HEK293T (cell line): ENCODE data around the gene DYNC1LI1.

Experiments used
- CTCF ChIA-PET: fragments of 350-600 bp; formaldehyde crosslinking; extraction: SDS; loops from one replicate; lab custom pipeline; 2021; ENCODE audit warnings: antibody characterized with exemption, inconsistent platforms; lab: Yijun Ruan, JAX
- POLR2A ChIA-PET: fragments of 350-600 bp; formaldehyde crosslinking; extraction: SDS; loops from one replicate; lab custom pipeline; 2020; ENCODE audit warnings: antibody characterized with exemption, inconsistent platforms; lab: Yijun Ruan, JAX
- DNase-seq: peaks from one replicate; pipeline ENCODE4 v3.0.0; 2012; ENCODE audit warnings: mixed read lengths; ENCODE audit errors: extremely low spot score
- ARNT ChIP-seq: fragments of 450-650 bp; IDR thresholded peaks from 2 replicates; pipeline ENCODE4 v1.6.1; 2017; ENCODE audit warnings: mild to moderate bottlenecking
- BHLHE40 ChIP-seq: fragments of 450-650 bp; IDR thresholded peaks from 2 replicates; pipeline ENCODE4 v1.6.1; 2016; ENCODE audit warnings: mild to moderate bottlenecking, moderate library complexity, borderline replicate concordance
- CTBP1 ChIP-seq: fragments of 450-650 bp; IDR thresholded peaks from 2 replicates; pipeline ENCODE4 v1.6.1; 2016; ENCODE audit warnings: borderline replicate concordance
- ELF4 ChIP-seq: fragments of 450-650 bp; IDR thresholded peaks from 2 replicates; pipeline ENCODE4 v1.6.1; 2017; ENCODE audit warnings: antibody characterized with exemption
- FOXA1 ChIP-seq: fragments of 450-650 bp; IDR thresholded peaks from 2 replicates; pipeline ENCODE4 v1.6.1; 2016; ENCODE audit warnings: mild to moderate bottlenecking
- FOXK2 ChIP-seq: fragments of 450-650 bp; IDR thresholded peaks from 2 replicates; pipeline ENCODE4 v1.6.1; 2016; ENCODE audit warnings: mild to moderate bottlenecking
- FOXM1 ChIP-seq: fragments of 450-650 bp; IDR thresholded peaks from 2 replicates; pipeline ENCODE4 v1.6.1; 2017; ENCODE audit warnings: mild to moderate bottlenecking, borderline replicate concordance
- HDGF ChIP-seq: fragments of 450-650 bp; IDR thresholded peaks from 2 replicates; pipeline ENCODE4 v1.6.1; 2017; ENCODE audit warnings: antibody characterized with exemption, borderline replicate concordance
- L3MBTL2 ChIP-seq: fragments of 450-650 bp; conservative IDR thresholded peaks from 2 replicates; pipeline ENCODE4 v1.6.1; 2016; ENCODE audit warnings: mild to moderate bottlenecking
- LEF1 ChIP-seq: fragments of 450-650 bp; IDR thresholded peaks from 2 replicates; pipeline ENCODE4 v1.6.1; 2017; ENCODE audit warnings: mild to moderate bottlenecking, borderline replicate concordance
- NFRKB ChIP-seq: fragments of 450-650 bp; IDR thresholded peaks from 2 replicates; pipeline ENCODE4 v1.6.1; 2016; ENCODE audit warnings: mild to moderate bottlenecking, moderate library complexity
- SP1 ChIP-seq: fragments of 450-650 bp; IDR thresholded peaks from 2 replicates; pipeline ENCODE4 v1.6.1; 2017
- SUZ12 ChIP-seq: fragments of 450-650 bp; IDR thresholded peaks from 2 replicates; pipeline ENCODE4 v1.6.1; 2016; ENCODE audit warnings: mild to moderate bottlenecking
- TARDBP ChIP-seq: fragments of 450-650 bp; IDR thresholded peaks from 2 replicates; pipeline ENCODE4 v1.6.1; 2016
- ZNF384 ChIP-seq: fragments of 450-650 bp; IDR thresholded peaks from 2 replicates; pipeline ENCODE4 v1.6.1; 2016
- TF ChIP-seq, protein P1 (sequence below): fragments of 450-650 bp; IDR thresholded peaks from 2 replicates; pipeline ENCODE4 v1.6.1; 2016

DYNC1LI1 gene

DNA sequence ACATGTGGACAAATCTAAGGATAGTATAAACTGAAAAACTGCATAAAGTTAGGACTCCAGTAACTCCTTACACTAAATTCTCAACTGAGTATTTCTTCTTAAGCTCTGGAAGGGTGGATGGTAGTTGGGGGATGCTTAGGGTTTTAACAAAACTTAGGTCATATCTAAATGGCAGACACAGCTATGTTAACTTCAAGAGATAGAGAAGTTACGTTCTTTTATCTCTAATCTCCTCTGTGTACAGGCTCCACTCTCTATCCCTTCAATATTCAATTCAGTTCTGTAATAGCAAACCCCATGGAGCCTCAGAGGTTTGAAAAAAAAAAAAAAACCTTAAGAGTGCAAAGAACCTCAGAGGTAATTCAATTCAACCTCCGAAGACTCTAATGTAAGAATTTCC, 71.1 kb downstream of the DYNC1LI1 start:
- ChIA-PET POLR2A (no interaction called here), CTCF (interaction anchor here (0.7 to 1.3 kb wide), 3 partner anchors 16 to 39 kb away, joined by 3 read pairs; no protein-coding TSS in a partner anchor)
- no peak for TF ChIP-seq HDGF
- TF ChIP-seq TARDBP: no peak
- no peak for TF ChIP-seq ZNF384
- no peak for TF ChIP-seq L3MBTL2
- no peak for TF ChIP-seq LEF1
- no peak for TF ChIP-seq ELF4
- TF ChIP-seq, protein P1, sequence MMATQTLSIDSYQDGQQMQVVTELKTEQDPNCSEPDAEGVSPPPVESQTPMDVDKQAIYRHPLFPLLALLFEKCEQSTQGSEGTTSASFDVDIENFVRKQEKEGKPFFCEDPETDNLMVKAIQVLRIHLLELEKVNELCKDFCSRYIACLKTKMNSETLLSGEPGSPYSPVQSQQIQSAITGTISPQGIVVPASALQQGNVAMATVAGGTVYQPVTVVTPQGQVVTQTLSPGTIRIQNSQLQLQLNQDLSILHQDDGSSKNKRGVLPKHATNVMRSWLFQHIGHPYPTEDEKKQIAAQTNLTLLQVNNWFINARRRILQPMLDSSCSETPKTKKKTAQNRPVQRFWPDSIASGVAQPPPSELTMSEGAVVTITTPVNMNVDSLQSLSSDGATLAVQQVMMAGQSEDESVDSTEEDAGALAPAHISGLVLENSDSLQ: no peak
- no peak for TF ChIP-seq FOXA1
- TF ChIP-seq BHLHE40: no peak
- no peak for TF ChIP-seq NFRKB
- no peak for TF ChIP-seq SP1
- TF ChIP-seq FOXK2: no peak
- no peak for TF ChIP-seq ARNT
- no peak for TF ChIP-seq SUZ12
- TF ChIP-seq FOXM1: no peak
- no peak for TF ChIP-seq CTBP1
- no peak for DNase-seq

DNA sequence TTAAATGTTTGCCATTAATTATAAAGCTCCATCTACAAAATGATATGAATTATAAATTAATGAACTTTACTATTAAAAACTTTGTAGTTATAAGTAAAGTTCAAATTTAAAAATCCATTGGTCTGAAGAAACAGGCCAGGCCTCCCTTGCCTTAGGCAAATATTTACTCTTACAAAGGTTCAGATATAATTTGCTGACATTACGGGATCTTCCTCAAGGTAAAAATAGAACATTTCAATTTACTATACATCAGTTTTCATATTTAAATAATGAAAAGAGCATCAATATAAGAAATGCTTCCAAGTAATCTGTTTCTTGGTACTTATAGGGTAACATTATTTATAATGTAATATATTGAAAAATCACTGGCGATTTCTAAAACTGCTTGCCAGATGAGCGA, 71.7 kb downstream of the DYNC1LI1 start:
- TF ChIP-seq LEF1 (no peak), ZNF384 (no peak), CTBP1 (no peak)
- no peak for DNase-seq
- ChIA-PET POLR2A (no interaction called here), CTCF (interaction anchor here (0.7 to 1.3 kb wide), 3 partner anchors 15 to 38 kb away, joined by 3 read pairs; no protein-coding TSS in a partner anchor)

DNA sequence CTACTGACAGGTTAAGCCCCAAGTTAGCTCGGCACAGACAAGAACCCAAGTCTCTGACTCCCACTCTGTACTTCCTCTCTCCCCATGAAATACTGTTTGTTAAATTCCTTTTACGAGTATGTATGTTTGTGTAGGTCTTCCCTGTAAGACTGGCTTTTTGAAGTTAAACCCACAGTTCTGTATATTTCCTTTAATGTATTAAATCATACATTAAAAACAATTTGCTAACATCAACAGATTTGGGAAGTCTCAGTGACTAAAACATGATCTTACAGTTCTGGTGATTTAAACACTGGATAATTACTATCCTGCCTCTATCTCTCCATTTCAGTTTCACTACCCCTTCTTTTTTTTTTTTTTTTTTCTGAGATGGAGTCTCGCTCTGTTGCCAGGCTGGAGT, 72.4 kb downstream of the DYNC1LI1 start:
- TF ChIP-seq TARDBP (no peak), ZNF384 (peak; percentile 61; the same call in 1 of the 2 replicates)
- ChIA-PET POLR2A (no interaction called here), CTCF (interaction anchor here (0.6 to 1.3 kb wide), 4 partner anchors 31 to 929 kb away, joined by 3 to 8 read pairs (median 3); no protein-coding TSS in a partner anchor)
- no peak for DNase-seq

DNA sequence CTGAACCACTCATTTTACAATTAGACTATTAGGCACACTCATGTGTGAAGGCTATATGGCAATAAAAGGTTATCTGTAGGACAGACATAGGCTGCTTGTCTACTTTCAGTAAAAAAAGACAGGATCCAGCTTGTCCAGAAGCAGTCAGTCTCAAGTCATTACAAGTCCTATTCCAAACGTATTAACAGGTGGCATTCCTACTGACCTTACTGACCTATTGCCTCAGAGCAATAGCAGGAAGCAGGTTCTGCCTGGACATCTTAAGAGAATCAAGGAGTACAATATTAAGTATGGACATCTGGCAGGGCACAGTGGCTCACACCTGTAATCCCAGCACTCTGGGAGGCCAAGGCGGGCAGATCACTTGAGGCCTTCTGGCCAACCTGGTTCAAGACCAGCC, 75.0 kb downstream of the DYNC1LI1 start:
- no peak for TF ChIP-seq ELF4
- no peak for TF ChIP-seq ZNF384
- TF ChIP-seq, protein P1: no peak
- no peak for TF ChIP-seq ARNT
- no peak for TF ChIP-seq NFRKB
- no peak for TF ChIP-seq FOXA1
- TF ChIP-seq BHLHE40: no peak
- no peak for TF ChIP-seq FOXM1
- no peak for TF ChIP-seq FOXK2
- TF ChIP-seq CTBP1: no peak
- no peak for TF ChIP-seq LEF1
- no peak for TF ChIP-seq SUZ12
- no peak for TF ChIP-seq HDGF
- no peak for TF ChIP-seq SP1
- no peak for TF ChIP-seq TARDBP
- TF ChIP-seq L3MBTL2: no peak
- ChIA-PET CTCF (interaction anchor here (0.6 kb wide), 2 partner anchors 28 to 382 kb away, joined by 3 read pairs; no protein-coding TSS in a partner anchor), POLR2A (no interaction called here)
- no peak for DNase-seq

DNA sequence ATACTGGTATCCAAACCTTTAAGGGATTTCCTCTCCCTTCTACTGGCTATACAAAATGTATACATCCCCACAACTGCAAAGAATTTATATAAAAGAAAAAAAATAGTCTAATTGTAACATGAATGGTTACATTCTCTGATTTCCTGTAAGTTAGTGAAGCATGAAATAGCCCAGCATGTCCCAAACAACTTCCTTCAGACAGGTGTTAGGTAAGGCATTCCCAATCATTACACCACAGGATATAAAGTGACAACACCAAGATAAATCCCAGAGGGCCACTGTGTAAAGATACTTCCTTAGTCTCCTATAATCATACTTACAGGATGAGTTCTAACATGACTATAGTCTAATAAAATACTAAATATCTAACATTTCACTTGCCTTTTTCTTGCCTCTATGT, 75.6 kb downstream of the DYNC1LI1 start:
- ChIA-PET CTCF (no interaction called here), POLR2A (no interaction called here)
- TF ChIP-seq SUZ12 (no peak), L3MBTL2 (no peak), HDGF (no peak), ZNF384 (no peak), BHLHE40 (no peak), CTBP1 (no peak), FOXM1 (no peak), NFRKB (no peak), FOXA1 (no peak), FOXK2 (no peak), LEF1 (no peak), ELF4 (no peak)
- DNase-seq: no peak

DNA sequence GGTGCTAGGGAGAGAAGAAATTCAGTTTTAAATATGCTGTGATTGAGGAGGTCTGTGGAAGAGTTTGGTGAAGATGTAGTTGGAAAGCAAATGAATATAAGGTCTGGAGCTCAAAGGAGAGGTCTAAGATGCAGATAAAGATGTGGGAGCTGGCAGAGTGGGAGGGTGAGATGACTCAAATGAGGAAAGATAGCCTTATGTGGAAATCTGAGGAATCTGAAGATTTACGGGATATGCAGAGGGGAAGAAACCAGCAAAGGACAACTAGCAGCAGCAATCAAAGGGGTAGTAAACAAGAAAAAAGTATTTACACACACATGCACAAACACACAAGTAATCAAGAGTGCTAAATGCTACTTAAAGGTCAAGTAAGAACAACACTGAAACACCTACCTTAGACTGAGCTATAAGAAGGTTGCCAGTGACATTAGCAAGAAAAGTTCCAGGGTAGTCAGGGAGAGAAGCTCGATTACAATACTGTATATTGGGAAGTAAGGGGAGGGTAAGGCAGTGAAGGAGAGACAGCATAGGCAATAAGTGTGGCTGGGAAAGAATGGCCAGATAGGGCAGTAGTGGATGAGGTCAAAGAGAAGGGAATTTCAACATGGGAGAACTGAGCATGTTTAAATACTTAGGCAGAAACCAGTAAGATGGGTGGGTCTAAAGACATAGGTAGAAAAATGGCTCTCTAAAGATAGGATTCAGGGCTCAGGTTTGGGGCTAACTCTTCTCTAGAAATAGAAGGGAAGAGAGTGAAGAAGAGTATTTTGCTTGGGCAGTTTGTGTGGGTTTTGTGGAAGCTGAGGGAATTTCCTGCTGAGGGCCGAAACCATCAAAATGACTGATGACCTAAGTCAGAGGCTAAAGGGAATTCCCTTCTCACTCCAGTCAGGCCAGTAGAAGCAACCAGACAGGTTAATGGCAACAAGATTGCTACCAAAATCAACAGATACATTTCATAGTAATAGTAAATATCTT, 76.9 kb downstream of the DYNC1LI1 start:
- DNase-seq: no peak
- no peak for TF ChIP-seq SP1
- no peak for TF ChIP-seq CTBP1
- no peak for TF ChIP-seq ARNT
- TF ChIP-seq NFRKB: no peak
- TF ChIP-seq SUZ12: no peak
- TF ChIP-seq ZNF384: no peak
- TF ChIP-seq, protein P1: 0 out of 2 replicates have a peak, but pooled peaks have one; percentile 10
- POLR2A ChIA-PET: no interaction called here
- CTCF ChIA-PET: interaction anchor here (0.6 kb wide), 1 partner anchor 123 kb away, joined by 4 read pairs; no protein-coding TSS in a partner anchor
